Retina (tissue), 1 donor: Measurements from ENCODE around the gene ITCH.
"Not testable (repeated sequence)": the region's sequence is repeated elsewhere in the genome, so short reads cannot be mapped to it uniquely, and the experiment has no call there.

ENCODE experiments used
- DNase-seq: peaks from one replicate; pipeline ENCODE4 v3.0.0-alpha.2; 2016

The ITCH gene

GRCh38 chr20:34472246-34472925 is 109.3 kb downstream of the ITCH start:
- DNase-seq = no peak

- DNase-seq = peak; percentile 23
Measured at GRCh38 chr20:34473262-34473883, 110.3 kb downstream of the ITCH start.

- peak; percentile 66 for DNase-seq
Measured at GRCh38 chr20:34475979-34476736, 113.1 kb downstream of the ITCH start.

- DNase-seq = no peak
Measured at GRCh38 chr20:34479627-34480026, 116.6 kb downstream of the ITCH start.

- DNase-seq = not testable (repeated sequence)
Measured at GRCh38 chr20:34482154-34482553, 119.1 kb downstream of the ITCH start.

- DNase-seq = not testable (repeated sequence)
Measured at GRCh38 chr20:34483585-34484220, 120.6 kb downstream of the ITCH start.

- no peak for DNase-seq
Measured at GRCh38 chr20:34485068-34485634, 122.1 kb downstream of the ITCH start.

- no peak for DNase-seq
Measured at GRCh38 chr20:34491226-34491931, 128.3 kb downstream of the ITCH start.

- no peak for DNase-seq
Measured at GRCh38 chr20:34491932-34492509, 128.9 kb downstream of the ITCH start.

GRCh38 chr20:34493646-34494045 is 130.6 kb downstream of the ITCH start:
- no peak for DNase-seq

- DNase-seq = no peak
Measured at GRCh38 chr20:34495307-34495706, 132.2 kb downstream of the ITCH start.

- DNase-seq = no peak
Measured at GRCh38 chr20:34495916-34496315, 132.8 kb downstream of the ITCH start.

GRCh38 chr20:34497596-34497995 is 134.5 kb downstream of the ITCH start:
- not testable (repeated sequence) for DNase-seq

GRCh38 chr20:34500823-34501222 is 137.8 kb downstream of the ITCH start:
- no peak for DNase-seq

- DNase-seq = no peak
Measured at GRCh38 chr20:34506480-34506879, 143.4 kb downstream of the ITCH start.

- DNase-seq = no peak
Measured at GRCh38 chr20:34507702-34508413, 144.8 kb downstream of the ITCH start.

GRCh38 chr20:34510575-34510974 is 147.5 kb downstream of the ITCH start:
- no peak for DNase-seq

GRCh38 chr20:34511891-34512265 is 148.8 kb downstream of the ITCH start:
- no peak for DNase-seq

- no peak for DNase-seq
Measured at GRCh38 chr20:34512266-34512954, 149.3 kb downstream of the ITCH start.

- no peak for DNase-seq
Measured at GRCh38 chr20:34512955-34513419, 149.9 kb downstream of the ITCH start.

- not testable (repeated sequence) for DNase-seq
Measured at GRCh38 chr20:34514034-34514433, 151.0 kb downstream of the ITCH start.
